Ishikawa (cell line): ENCODE results near the gene LIPE.

Experiments
- CEBPB ChIP-seq: IDR thresholded peaks from 2 replicates; pipeline ENCODE4 v1.6.1; 2012
- CREB1 ChIP-seq: IDR thresholded peaks from 2 replicates; pipeline ENCODE4 v1.6.1; 2012; ENCODE audit warnings: low read depth
- EGR1 ChIP-seq: IDR thresholded peaks from 2 replicates; pipeline ENCODE4 v1.6.1; 2012
- EP300 ChIP-seq: IDR thresholded peaks from 2 replicates; pipeline ENCODE4 v1.6.1; 2012; ENCODE audit warnings: borderline replicate concordance
- FOXM1 ChIP-seq: IDR thresholded peaks from 2 replicates; pipeline ENCODE4 v1.6.1; 2012; ENCODE audit warnings: low read depth, borderline replicate concordance
- NFIC ChIP-seq: IDR thresholded peaks from 2 replicates; pipeline ENCODE4 v1.6.1; 2012
- RAD21 ChIP-seq: IDR thresholded peaks from 2 replicates; pipeline ENCODE4 v1.6.1; 2012; ENCODE audit warnings: low read depth
- TAF1 ChIP-seq: IDR thresholded peaks from 2 replicates; pipeline ENCODE4 v1.6.1; 2012; ENCODE audit warnings: low read depth, mild to moderate bottlenecking
- TCF12 ChIP-seq: IDR thresholded peaks from 2 replicates; pipeline ENCODE4 v1.6.1; 2012; ENCODE audit warnings: low read depth
- TEAD4 ChIP-seq: IDR thresholded peaks from 2 replicates; pipeline ENCODE4 v1.6.1; 2012
- YY1 ChIP-seq: IDR thresholded peaks from 2 replicates; pipeline ENCODE4 v1.6.1; 2012; ENCODE audit warnings: low read depth
- ZBTB7A ChIP-seq: IDR thresholded peaks from 2 replicates; pipeline ENCODE4 v1.6.1; 2012; ENCODE audit warnings: low read depth
- TF ChIP-seq, protein P1 (sequence below): IDR thresholded peaks from 2 replicates; pipeline ENCODE4 v1.6.1; 2012; ENCODE audit warnings: low read depth, mild to moderate bottlenecking
- TF ChIP-seq, protein P2 (sequence below): IDR thresholded peaks from 2 replicates; pipeline ENCODE4 v1.6.1; 2012
- TF ChIP-seq, protein P3 (sequence below): IDR thresholded peaks from 2 replicates; pipeline ENCODE4 v1.6.1; 2012

Gene LIPE

DNA sequence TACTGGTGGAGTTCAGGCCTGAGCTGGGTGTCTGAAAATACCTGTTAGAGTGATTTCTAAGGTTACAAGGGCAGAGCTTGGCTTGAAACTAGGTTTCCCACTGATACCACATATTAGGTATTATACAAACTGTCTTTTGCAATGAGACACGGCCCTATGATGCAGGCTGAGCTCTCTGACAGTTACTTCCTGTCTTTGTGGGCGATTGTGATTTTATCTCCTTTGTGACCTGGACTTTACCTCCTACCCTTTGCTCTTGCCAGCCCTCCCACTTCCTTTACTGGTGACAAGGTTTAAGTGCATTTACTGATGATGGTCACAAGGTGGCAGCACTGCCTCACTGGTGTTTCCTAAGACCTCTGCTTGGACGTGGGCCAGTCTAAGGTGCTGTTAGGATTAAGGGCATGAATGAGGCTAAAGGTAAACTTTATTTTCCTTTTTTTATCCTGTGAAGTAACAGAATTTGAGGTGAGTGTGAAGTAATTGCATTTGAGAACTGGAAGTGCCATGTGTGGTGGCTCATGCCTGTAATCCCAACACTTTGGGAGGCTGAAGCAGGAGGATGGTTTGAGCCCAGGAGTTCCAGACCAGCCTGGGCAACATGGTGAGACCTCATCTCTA, 23.2 kb upstream of the LIPE start:
- no peak for TF ChIP-seq CEBPB
- TF ChIP-seq EP300: no peak
- TF ChIP-seq NFIC: peak; percentile 76
- peak; percentile 95 for TF ChIP-seq RAD21

DNA sequence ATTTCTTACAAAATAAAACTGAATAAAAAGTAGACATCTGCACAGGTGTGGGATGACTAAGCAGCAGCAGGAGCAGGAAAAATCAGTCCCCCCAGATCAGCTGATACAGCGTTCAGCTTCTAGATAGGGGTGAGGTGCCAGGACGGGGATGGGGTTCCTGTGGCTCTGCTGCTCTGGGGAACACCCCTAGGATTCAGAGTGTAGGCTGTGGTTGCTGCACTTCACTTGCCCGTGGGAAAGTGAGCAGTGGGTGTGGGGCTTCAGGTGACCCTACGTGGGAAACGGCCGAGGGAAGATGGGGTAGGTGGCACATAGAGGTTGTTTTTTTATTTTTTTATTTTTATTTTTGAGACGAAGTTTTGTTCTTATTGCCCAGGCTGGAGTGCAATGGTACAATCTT, 18.8 kb upstream of the LIPE start:
- TF ChIP-seq CEBPB (no peak), YY1 (no peak), NFIC (no peak), FOXM1 (no peak), EGR1 (no peak), EP300 (no peak), ZBTB7A (no peak), TCF12 (no peak)
- TF ChIP-seq, protein P1, sequence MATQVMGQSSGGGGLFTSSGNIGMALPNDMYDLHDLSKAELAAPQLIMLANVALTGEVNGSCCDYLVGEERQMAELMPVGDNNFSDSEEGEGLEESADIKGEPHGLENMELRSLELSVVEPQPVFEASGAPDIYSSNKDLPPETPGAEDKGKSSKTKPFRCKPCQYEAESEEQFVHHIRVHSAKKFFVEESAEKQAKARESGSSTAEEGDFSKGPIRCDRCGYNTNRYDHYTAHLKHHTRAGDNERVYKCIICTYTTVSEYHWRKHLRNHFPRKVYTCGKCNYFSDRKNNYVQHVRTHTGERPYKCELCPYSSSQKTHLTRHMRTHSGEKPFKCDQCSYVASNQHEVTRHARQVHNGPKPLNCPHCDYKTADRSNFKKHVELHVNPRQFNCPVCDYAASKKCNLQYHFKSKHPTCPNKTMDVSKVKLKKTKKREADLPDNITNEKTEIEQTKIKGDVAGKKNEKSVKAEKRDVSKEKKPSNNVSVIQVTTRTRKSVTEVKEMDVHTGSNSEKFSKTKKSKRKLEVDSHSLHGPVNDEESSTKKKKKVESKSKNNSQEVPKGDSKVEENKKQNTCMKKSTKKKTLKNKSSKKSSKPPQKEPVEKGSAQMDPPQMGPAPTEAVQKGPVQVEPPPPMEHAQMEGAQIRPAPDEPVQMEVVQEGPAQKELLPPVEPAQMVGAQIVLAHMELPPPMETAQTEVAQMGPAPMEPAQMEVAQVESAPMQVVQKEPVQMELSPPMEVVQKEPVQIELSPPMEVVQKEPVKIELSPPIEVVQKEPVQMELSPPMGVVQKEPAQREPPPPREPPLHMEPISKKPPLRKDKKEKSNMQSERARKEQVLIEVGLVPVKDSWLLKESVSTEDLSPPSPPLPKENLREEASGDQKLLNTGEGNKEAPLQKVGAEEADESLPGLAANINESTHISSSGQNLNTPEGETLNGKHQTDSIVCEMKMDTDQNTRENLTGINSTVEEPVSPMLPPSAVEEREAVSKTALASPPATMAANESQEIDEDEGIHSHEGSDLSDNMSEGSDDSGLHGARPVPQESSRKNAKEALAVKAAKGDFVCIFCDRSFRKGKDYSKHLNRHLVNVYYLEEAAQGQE: no peak

DNA sequence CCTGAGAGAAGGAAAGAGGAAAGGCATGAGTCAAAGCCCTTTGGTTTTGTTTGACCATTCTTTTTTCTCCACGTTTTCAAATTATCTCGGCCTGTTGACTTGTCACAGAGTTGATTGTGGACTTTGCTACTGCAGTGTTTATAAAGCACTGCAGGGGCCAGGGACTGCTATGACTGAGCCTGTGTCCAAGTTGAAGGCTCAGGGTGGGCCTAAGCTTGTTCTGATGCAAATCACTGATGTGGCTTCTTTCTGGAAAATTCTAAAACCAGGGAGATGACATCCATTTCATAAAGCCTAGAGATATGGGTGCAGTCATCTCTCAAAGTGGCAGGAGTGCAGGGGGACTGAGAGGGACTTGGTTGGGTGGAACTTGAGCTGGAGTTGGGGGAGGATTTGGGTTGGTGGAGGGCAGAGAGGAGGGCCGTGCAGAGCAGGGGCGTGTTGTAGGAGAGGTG, 16.8 kb upstream of the LIPE start:
- TF ChIP-seq TEAD4 (no peak), TCF12 (no peak), EP300 (no peak), CREB1 (no peak), CEBPB (no peak), YY1 (no peak)
- TF ChIP-seq, protein P1: no peak

DNA sequence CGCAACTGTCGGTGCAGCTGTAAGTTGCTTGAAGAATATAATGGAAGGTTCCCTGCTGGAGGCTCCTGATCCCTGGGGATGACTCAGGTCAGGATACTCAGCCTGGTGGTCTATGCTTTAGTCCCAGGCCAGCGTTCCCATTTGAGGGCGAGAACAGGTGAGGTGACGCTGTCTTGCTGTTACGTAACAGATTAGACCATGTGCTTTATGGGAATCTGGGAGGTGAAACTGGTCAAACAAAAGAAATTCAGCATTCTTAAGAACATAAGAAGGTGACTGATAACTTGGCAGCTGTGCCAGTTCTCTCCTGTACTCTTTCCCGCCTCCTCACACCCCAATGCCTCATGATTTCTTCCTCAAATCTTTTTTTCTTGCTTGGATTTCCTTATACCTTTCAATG, 15.6 kb upstream of the LIPE start, which contains the start of gene CXCL17:
TSS of gene CXCL17 (minus strand) at position 114 of the 400 bp plus-strand sequence. CDS start 114 bp downstream, outside the sequence.
- TF ChIP-seq, protein P2, sequence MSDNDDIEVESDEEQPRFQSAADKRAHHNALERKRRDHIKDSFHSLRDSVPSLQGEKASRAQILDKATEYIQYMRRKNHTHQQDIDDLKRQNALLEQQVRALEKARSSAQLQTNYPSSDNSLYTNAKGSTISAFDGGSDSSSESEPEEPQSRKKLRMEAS: no peak
- TF ChIP-seq EGR1 (no peak), ZBTB7A (no peak)

DNA sequence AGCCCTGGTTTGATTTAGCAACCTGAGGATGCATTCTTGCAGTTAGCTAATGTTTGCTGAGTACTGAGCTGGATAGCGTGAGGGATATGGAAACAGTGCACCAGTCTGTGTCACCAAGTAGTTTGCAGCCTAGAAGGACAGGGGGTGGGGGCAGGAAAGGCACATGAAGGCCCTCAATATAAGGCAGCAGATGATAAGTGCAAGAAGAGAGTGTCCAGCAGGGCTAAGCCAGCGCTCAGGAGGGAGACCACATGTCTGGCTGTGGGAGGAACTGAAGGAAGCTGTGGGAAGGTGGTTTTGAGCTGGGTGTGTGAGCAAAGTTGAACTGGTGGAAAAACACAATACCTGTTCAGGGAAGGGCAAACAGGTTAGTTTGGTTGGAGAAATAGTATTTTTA, 13.9 kb upstream of the LIPE start:
- TF ChIP-seq, protein P3, sequence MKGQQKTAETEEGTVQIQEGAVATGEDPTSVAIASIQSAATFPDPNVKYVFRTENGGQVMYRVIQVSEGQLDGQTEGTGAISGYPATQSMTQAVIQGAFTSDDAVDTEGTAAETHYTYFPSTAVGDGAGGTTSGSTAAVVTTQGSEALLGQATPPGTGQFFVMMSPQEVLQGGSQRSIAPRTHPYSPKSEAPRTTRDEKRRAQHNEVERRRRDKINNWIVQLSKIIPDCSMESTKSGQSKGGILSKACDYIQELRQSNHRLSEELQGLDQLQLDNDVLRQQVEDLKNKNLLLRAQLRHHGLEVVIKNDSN: no peak
- no peak for TF ChIP-seq TEAD4
- no peak for TF ChIP-seq FOXM1
- TF ChIP-seq NFIC: no peak
- no peak for TF ChIP-seq RAD21

DNA sequence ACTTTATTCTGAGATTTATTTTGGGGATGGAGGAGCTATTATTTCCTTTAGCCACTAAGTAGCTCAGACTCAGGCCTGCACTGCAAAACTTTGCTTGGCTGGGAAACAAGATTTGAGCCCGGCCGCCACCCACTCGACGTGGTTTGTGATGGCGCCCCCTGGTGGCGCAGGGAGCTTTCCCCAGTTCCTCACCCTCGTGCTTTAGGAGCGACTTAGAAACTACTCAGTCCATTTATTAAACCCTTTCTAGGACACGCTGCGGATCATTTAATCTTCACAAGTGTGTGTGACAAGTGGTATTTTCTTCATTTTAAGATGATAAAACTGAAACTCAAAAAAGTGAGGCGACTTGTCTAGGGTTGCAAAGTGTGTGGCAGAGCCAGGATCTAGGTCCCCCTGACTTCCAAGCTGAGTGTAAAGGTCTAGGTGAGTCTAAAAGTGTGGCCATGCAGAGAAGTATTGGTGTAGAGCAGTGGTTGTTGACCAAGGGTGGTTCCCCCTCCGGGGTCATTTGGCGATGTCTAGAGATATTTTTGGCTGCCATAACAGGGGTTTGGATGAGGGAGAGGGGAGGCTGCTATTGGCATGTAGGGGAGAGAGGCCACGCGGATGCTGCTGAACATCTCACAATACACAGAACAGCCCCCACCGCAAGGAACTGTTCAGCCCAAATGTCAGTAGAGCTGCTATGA, 13.3 kb upstream of the LIPE start:
- no peak for TF ChIP-seq TCF12
- TF ChIP-seq RAD21: peak; percentile 7; the same call in 1 of the 2 replicates
- no peak for TF ChIP-seq EGR1
- TF ChIP-seq TAF1: no peak
- TF ChIP-seq, protein P1: no peak
- no peak for TF ChIP-seq CEBPB
- TF ChIP-seq EP300: no peak
